ENCODE measurements around the gene ABHD12.

Gene ABHD12

GRCh38 chr20:25316506-25317190 is 74.0 kb downstream of the ABHD12 start:
- H3K4me2 ChIP-seq (ENCODE audit: low read length) = no peak overlapping the region
- peaks cover 46% of the 10 kb centered on the region for H3K4me1 ChIP-seq (ENCODE audit: insufficient read depth, low read length, severe bottlenecking)
- H3K36me3 ChIP-seq (ENCODE audit: insufficient read depth, low read length) = peaks cover 5% of the 10 kb centered on the region; the same call in 1 of the 2 replicates
- H3K27ac ChIP-seq (ENCODE audit: low read depth, low read length, poor library complexity, severe bottlenecking) = peak overlapping the region; percentile 99
- H3K9me2 ChIP-seq (ENCODE audit: low read depth, low read length) = no peaks in the 10 kb centered on the region
- no peak overlapping the region for H2AFZ ChIP-seq (ENCODE audit: low read length)
- H3K27me3 ChIP-seq (ENCODE audit: insufficient read depth, low read length) = no peaks in the 10 kb centered on the region
- H3K79me2 ChIP-seq (ENCODE audit: insufficient read depth, low read length) = no peaks in the 10 kb centered on the region
- no peak overlapping the region for H3K4me3 ChIP-seq (ENCODE audit: low read depth, low read length, poor library complexity, severe bottlenecking)
- no peaks in the 10 kb centered on the region for H3K9me3 ChIP-seq (ENCODE audit: low read length)
- 0 out of 2 replicates have a peak, but pooled peaks cover 4% of the 10 kb centered on the region for H3F3A ChIP-seq (ENCODE audit: insufficient read depth, low read length)
- TF ChIP-seq EZH2 (IDR thresholded peaks at IDR 0.05; ENCODE audit: borderline replicate concordance, low read length) = no peak
- no peak for TF ChIP-seq CTCF (IDR thresholded peaks at IDR 0.05; ENCODE audit: low read length)
- H4K20me1 ChIP-seq (ENCODE audit: insufficient read depth, low read length) = no peaks in the 10 kb centered on the region
- H3K9ac ChIP-seq (ENCODE audit: low read length) = no peak overlapping the region

GRCh38 chr20:25315418-25316210 is 75.0 kb downstream of the ABHD12 start:
- Histone ChIP-seq H3K9ac (ENCODE audit: low read length) (no peak overlapping the region), H3K9me3 (ENCODE audit: low read length) (no peaks in the 10 kb centered on the region), H4K20me1 (ENCODE audit: insufficient read depth, low read length) (no peaks in the 10 kb centered on the region), H2AFZ (ENCODE audit: low read length) (no peak overlapping the region), H3K4me1 (ENCODE audit: insufficient read depth, low read length, severe bottlenecking) (peaks cover 43% of the 10 kb centered on the region), H3K4me2 (ENCODE audit: low read length) (no peak overlapping the region), H3K27me3 (ENCODE audit: insufficient read depth, low read length) (no peaks in the 10 kb centered on the region), H3K36me3 (ENCODE audit: insufficient read depth, low read length) (peaks cover 5% of the 10 kb centered on the region; the same call in 1 of the 2 replicates), H3K79me2 (ENCODE audit: insufficient read depth, low read length) (no peaks in the 10 kb centered on the region), H3F3A (ENCODE audit: insufficient read depth, low read length) (0 out of 2 replicates have a peak, but pooled peaks cover 4% of the 10 kb centered on the region), H3K4me3 (ENCODE audit: low read depth, low read length, poor library complexity, severe bottlenecking) (no peak overlapping the region), H3K27ac (ENCODE audit: low read depth, low read length, poor library complexity, severe bottlenecking) (no peak overlapping the region), H3K9me2 (ENCODE audit: low read depth, low read length) (no peaks in the 10 kb centered on the region)
- TF ChIP-seq CTCF (IDR thresholded peaks at IDR 0.05; ENCODE audit: low read length) (no peak), EZH2 (IDR thresholded peaks at IDR 0.05; ENCODE audit: borderline replicate concordance, low read length) (no peak)

GRCh38 chr20:25314497-25315417 is 75.9 kb downstream of the ABHD12 start:
- Histone ChIP-seq H3K9me2 (ENCODE audit: low read depth, low read length) (no peaks in the 10 kb centered on the region), H3K27ac (ENCODE audit: low read depth, low read length, poor library complexity, severe bottlenecking) (no peak overlapping the region), H3K9me3 (ENCODE audit: low read length) (no peaks in the 10 kb centered on the region), H3K79me2 (ENCODE audit: insufficient read depth, low read length) (no peaks in the 10 kb centered on the region), H2AFZ (ENCODE audit: low read length) (no peak overlapping the region), H3K4me1 (ENCODE audit: insufficient read depth, low read length, severe bottlenecking) (peaks cover 43% of the 10 kb centered on the region), H3K27me3 (ENCODE audit: insufficient read depth, low read length) (no peaks in the 10 kb centered on the region), H3F3A (ENCODE audit: insufficient read depth, low read length) (0 out of 2 replicates have a peak, but pooled peaks cover 4% of the 10 kb centered on the region), H3K4me3 (ENCODE audit: low read depth, low read length, poor library complexity, severe bottlenecking) (no peak overlapping the region), H3K4me2 (ENCODE audit: low read length) (no peak overlapping the region), H3K36me3 (ENCODE audit: insufficient read depth, low read length) (peaks cover 5% of the 10 kb centered on the region; the same call in 1 of the 2 replicates), H4K20me1 (ENCODE audit: insufficient read depth, low read length) (no peaks in the 10 kb centered on the region), H3K9ac (ENCODE audit: low read length) (no peak overlapping the region)
- TF ChIP-seq EZH2 (IDR thresholded peaks at IDR 0.05; ENCODE audit: borderline replicate concordance, low read length) = no peak
- TF ChIP-seq CTCF (IDR thresholded peaks at IDR 0.05; ENCODE audit: low read length) = no peak

Measured in OCI-LY1 (cell line).